SK-MEL-5 (cell line): ENCODE data around the gene LYSMD1. TPM values are rescaled to one million over a fixed set of nuclear protein-coding genes. Genes with fewer than 3 reads are reported as not detected.
"Not testable (repeated sequence)": the region's sequence is repeated elsewhere in the genome, so short reads cannot be mapped to it uniquely, and the experiment has no call there.

ENCODE experiments used
- DNase-seq: peaks from one replicate; pipeline ENCODE4 v3.0.0-alpha.2; 2016; ENCODE audit warnings: low read depth, low spot score
- in situ Hi-C: cut with HindIII; loops from 2 replicates; pipeline ENCODE4 v1.10.0; 2016; ENCODE audit warnings: low sequenced_read_pairs, high pct_unique_total_duplicates, low pct_unique_long_range_greater_than_20kb
- polyA plus RNA-seq, 2 experiments: library from polyadenylated mRNA; depleted of rRNA; stranded (reverse); fragments of >200 nt; gene quantifications; 2 replicates each; pipeline ENCODE4 v1.2.3, GENCODE V29; 2015
- total RNA-seq: library from RNA; depleted of rRNA; stranded (reverse); fragments of >200 nt; shearing (Covaris generic); gene quantifications from 2 replicates; pipeline ENCODE4 v1.2.3, GENCODE V29; 2014; rRNA removed

The LYSMD1 gene, protein sequence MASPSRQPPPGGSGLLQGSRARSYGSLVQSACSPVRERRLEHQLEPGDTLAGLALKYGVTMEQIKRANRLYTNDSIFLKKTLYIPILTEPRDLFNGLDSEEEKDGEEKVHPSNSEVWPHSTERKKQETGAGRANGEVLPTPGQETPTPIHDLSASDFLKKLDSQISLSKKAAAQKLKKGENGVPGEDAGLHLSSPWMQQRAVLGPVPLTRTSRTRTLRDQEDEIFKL
- 17.7 and 22.1 TPM in 2 replicates for total RNA-seq
- polyA plus RNA-seq (2015; cell fraction: cytosol; rRNA removed): 6.7 and 9.0 TPM in 2 replicates
- polyA plus RNA-seq (2015; cell fraction: nucleus; rRNA removed): 11.7 and 12.6 TPM in 2 replicates

DNA sequence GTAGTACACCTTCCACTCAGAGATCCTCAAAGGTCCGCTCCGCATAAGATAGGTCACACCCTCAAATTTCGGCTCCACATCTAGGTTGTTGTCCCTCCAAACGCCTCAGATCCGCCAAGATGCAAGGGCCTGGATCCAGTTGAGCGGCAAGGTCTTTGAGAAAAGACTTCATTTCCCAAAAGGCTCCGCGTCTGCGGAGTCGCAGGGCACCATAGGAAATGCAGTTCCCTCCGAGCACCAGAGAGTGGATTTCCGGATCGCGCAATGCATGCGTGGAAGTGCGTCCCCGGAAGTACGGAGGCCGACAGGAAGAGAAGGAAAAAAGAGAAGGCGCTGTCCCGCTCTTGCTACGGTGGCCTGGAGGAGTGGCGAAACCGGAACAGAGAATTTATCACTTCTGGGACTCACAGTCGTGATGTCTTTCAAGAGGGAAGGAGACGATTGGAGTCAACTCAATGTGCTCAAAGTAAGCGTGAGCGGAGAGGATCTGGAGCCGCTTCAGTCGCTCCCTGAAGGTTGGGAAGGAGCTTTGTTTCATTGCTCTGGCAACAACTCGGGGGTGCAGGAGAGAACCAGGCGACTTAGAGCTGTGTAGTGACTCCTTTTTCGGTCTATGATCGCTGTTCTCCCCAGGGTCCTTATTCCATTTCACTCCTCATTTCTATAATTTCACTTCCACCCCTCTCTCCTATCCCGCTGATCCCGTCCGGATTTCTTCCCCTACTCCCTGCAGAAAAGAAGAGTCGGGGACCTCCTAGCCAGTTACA is at the start of gene LYSMD1, which contains the start of gene SCNM1:
Gene LYSMD1, minus strand, starts transcription at position 165 of the 767 bp plus-strand sequence. CDS start 644 bp downstream, outside the sequence.
Gene SCNM1, plus strand, starts transcription at position 407 of the 767 bp plus-strand sequence. Its CDS starts 9 bp downstream, at position 416.
- in situ Hi-C loops: no loop called here
- DNase-seq: peak; percentile 100

DNA sequence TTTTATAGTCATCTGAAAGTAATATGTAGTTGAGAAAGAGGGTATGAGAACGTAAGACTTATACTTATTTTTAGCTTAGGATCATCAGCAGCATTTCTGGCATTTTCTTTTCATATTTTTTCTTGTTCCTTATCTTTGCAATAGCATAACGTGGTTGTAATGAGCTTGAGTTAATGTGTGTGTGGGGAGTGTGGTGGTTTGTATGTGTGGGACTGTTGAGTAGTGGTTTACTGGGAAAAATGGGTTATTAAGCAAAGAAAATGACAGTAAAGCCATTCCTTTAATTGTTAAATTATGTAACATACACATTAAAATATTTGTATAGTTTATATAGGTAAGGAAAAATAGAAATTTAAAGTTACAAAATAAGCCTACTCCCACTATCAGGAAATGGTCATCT is 47.9 kb upstream of the LYSMD1 start:
- in situ Hi-C loops: no loop called here
- no peak for DNase-seq

DNA sequence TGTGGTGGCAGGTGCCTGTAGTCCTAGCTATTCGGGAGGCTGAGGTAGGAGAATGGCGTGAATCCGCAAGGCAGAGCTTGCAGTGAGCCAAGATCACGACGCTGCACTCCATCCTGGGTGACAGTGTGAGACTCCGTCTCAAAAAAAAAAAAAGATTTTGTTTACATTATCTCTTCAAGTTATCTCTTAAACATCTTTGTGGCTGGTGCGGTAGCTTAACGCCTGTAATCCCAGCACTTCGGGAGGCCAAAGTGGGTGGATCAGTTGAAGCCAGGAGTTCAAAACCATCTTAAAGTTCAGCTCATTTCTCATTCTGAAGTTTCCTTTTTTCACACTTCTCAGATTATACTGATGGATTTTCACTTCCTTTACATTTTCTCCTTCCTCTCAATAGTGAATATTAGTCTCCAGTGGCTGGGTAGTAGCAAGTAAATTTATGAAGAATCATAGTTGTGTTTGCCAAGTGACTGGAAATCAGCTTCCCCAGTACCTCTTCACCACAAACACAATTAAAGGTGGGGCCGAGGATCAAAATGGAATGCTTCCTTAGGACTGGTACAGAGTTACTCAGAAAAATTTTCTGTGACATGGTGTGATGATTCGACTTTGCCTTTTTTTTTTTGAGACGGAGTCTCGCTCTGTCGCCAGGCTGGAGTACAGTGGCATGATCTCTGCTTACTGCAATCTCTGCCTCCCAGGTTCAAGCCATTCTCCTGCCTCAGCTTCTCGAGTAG is 46.4 kb upstream of the LYSMD1 start:
- in situ Hi-C loops: no loop called here
- no peak for DNase-seq

DNA sequence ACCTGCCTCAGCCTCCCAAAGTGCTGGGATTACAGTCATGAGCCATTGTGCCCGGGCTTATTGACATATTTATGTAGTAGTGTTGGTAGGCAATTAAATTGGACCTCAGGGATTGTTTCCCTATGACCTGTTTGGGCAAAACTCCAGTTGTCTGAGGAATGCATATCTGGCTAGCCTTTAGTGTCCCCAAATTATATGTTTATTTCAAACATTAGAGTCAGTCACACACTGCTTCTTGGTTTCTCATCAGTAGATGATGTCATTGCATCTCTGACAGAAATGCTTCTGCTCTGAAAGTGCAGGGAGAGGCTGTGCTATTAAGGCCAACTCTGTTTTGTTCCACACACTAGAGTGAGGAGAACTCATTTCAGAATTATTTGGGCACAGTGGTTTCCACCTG is 45.1 kb upstream of the LYSMD1 start:
- no peak for DNase-seq
- in situ Hi-C loops: no loop called here

DNA sequence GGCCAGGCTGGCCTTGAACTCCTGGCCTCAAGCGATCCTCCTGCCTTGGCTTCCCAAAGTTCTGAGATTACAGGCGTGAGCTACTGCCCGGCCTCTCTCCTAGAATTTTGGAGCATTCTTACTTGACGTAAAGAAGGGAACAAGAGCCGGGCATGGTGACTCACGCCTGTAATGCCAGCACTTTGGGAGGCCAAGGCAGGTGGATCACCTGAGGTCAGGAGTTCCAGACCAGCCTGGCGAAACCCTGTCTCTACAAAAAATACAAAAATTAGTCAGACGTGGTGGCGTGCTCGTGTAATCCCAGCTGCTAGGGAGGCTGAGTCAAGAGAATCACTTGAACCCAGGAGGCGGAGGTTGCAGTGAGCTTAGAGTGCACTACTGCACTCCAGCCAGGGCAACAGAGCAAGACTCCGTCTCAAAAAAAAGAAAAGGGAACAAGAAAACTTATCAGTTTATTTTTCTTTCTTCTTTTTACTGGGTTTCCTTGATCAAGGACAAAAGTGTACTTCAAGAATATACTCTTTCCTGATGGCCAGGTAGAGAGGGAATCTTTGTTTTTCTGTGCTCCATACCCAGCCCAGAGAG is 39.8 kb upstream of the LYSMD1 start:
- DNase-seq, in situ Hi-C loops: not testable (repeated sequence)

DNA sequence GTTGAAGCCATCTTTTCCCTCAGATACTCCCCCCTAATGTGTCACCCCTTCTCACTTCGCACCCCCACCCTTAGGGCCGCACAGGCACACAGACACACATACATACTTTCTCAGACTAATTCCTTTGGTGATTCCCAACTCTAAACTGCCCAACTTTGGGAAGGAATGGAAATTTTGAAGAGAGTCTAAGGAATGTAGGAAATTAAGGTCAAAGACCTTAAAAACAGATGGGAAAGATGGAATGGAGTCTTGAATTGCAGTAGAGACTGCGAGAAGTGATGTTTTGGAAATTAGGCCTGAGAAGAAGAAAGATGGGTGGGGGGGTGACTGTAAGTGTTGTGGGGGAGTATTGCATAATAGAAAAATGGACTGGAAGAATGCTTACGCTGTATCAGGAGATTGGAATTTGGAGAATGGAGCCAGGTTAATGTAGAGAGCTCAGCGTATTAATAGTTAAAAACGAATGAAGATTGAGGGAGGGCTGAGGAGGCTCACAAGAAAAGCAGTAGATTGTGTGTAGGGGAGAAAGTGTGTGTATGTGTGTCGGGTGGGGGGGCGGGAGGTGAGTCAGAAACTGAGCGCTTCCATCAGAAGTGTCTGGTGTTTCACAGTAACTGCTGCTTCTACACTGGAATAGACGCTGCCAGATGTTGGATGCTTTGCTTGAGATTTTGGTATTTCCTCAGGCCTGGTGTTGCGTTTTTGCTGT is 34.3 kb upstream of the LYSMD1 start:
- peak; percentile 22 for DNase-seq
- in situ Hi-C loops: no loop called here

DNA sequence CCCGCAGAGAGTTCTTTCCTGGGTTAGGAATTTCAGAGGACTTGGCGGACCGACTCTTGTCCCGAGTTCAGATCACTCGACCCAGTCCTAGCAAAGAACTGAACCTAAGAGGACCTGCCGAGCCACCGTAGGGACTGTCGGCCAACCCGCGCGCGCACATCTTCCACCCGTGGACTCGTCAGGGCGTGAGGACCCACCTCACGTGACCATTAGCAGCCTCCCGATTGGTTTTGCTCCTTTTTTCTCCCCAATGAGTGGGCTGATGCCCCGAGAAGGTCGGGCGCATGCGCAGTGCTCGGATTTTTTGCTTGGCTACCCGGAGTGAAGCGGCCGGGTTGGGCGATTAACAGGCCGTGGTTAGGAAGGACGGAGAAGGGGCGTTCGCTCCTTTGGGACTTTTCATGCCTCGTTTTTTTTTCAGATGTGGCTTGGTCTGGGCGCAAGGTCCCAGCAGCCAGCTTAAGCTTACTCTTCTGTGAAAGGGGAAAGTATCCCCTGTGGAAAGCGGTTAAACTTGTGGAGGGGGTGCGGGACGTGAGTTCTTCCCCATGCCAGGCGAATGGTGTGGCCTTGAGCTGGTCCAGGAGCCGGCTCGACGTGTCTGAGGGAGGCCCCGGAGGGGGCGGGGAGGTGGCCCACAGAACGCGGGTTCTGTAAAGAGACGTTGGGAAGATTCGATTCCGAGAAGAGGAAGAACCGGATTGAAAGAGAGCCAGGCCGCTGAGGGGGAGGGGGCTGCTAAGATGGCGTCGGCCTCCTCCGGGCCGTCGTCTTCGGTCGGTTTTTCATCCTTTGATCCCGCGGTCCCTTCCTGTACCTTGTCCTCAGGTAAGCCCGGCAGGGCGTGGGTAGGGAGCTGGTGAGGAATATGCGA is 32.8 kb upstream of the LYSMD1 start, which contains the start of gene PIP5K1A:
Gene PIP5K1A, plus strand, starts transcription at position 299 of the 874 bp plus-strand sequence. Its CDS starts 445 bp downstream, at position 744.
- in situ Hi-C loops: no loop called here
- peak; percentile 100 for DNase-seq

DNA sequence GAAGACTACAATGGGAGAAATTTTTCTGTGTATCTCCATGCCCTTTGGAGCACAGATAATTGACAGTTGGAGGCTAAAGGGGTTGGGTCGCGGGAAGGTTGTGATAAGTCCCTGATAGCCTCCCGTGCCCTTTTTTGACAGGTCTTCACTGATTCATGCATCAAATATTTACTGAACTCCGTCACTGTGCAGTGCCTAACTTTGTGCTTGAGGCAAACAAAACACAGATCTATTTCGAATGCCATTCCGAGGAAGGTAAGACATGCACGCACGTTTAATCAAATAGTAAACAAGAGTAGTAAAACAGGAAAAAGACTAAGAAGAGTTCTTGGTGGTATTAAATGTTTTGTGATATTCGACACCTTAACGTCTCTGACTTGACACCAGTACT is 32.2 kb upstream of the LYSMD1 start:
- in situ Hi-C loops: no loop called here
- DNase-seq: no peak

DNA sequence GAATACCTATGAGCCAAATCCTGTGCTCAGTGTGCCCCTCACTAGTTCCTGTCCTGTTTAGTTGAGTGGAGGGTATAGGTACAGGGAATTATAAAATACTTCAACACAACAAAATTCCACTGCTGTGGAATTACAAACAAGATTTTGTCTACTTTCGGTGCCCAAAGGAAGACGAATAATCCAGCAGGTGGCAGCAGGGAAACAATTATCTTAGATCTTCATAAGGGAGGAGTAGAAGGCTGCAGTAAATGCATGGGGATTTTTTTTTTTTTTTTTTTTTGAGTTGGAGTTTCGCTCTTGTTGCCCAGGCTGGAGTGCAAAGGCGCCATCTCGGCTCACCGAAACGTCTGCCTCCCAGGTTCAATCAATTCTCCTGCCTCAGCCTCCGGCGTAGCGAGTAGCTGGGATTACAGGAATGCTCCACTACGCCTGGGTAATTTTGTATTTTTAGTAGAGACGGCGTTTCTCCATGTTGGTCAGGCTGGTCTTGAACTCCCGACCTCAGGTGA is 30.6 kb upstream of the LYSMD1 start:
- in situ Hi-C loops: no loop called here

DNA sequence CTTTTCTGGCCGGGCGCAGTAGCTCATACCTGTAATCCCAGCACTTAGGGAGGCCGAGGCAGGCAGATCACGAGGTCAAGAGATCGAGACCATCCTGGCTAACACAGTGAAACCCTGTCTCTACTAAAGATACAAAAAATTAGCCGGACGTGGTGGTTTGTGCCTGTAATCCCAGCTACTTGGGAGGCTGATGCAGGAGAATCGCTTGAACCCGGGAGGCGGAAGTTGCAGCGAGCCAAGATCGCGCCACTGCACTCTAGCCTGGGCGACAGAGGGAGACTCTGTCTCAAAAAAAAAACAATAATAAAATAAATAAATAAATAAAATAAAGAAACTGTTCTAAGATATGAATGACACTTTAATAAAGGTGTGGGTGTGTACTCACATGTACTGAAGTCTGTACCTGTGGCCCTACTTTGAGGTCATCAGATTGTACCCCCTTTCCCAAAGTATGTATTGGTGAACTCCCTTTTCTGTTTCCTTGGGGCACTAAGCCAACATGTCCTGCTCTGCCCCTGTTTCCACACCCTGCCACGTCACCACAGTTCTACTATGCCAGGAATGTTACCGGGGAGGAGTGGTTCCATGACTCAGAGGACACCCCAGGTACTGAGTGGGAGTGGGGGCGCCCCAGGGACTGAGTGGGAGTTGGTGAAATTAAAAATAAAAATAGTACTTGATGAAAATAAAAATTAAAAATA is 29.3 kb upstream of the LYSMD1 start:
- DNase-seq: peak; percentile 42
- in situ Hi-C loops: not testable (repeated sequence)

More for the DNA sequence above, 30.6 kb upstream of the LYSMD1 start:
- DNase-seq: peak; percentile 97

DNA sequence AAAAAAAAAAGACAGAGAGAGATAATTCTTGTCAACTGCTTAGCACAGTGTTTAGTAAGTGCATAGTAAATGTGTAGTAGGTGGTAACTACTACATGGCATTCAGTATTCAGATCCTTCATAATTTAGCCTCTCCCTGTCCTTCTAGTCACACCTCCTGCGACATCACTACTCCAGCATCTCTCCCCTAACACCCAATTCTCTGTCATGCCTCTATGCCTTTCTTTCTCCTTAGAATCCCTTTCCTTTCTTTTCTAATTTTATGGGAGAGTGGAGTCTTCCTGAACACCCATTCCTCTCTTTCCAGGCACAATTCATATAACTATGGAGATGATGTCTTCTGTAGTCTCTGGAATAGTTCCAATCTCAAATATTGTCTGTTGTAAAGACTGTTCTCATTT is 28.2 kb upstream of the LYSMD1 start:
- in situ Hi-C loops: no loop called here
- no peak for DNase-seq

DNA sequence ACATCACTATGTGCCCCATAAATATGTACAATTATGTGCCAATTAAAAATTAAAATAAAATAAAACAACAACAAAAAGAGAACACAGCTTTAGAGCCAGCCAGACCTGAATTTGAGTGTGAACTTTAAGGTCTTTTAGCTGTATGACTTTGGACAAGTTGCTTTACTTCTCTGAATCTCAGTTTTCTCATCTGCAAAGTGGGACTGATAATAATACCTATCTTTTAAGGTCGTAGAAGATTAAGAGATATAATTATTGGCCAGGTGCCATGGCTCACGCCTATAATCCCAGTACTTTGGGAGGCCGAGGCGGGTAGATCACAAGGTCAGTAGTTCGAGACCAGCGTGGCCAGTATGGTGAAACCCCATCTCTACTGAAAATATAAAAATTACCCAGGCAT is 27.6 kb upstream of the LYSMD1 start:
- in situ Hi-C loops: no loop called here
- no peak for DNase-seq

DNA sequence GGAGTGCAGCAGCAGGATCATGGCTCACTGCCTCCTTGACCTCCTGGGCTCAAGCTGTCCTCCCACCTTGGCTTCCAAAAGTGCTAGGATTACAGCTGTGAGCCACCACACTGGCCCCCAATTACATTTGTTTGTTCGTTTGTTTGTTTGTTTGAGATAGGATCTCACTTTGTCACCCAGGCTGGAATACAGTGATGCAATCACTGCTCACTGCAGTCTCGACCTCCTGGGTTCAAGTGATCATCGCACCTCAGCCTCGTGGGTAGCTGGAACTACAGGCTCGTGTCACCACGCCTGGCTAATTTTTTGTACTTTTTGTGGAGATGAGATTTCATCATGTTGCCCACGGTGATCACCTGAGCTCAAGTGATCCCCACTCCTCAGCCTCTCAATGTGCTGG is 26.3 kb upstream of the LYSMD1 start:
- in situ Hi-C loops: no loop called here
- DNase-seq: no peak

DNA sequence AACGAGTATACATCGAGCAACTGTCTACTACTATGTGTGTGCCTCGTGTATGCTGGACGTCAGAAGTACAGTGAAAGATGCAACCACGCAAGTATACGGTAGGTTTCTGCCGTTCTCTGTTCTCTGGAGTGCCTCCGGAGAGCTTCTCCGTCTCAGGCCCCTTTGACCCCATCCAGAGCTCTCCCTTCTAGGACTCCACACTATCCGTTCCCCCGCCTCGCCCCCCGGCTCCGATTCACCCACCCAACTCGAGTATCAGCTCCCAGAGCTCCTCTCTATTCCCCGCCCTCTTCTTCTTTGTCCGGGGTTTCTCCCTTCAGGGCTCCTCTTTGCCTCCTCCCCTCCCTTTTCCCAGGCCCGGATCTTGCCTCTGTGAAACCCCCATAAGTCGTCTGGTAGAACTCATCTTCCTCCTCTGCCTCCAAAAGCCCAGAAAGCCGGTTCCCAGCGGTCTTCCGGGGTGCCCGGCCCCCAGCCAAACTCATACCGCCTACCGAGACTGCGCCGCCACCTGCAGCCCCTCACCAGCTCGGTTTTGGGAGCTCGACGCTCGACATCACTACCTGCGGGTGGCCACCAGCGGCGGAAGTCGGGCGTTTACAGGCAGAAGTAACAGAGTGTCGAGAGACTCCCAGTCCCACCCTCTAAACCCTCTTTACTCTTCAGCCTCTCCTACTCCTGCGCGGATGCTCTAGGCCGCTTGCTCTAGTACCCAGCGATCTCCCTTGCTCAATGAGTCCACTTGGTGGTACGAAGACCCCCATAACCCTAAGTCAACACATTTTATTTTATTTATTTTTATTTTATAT is 24.1 kb upstream of the LYSMD1 start, which contains the start of gene VPS72:
Gene VPS72, minus strand, starts transcription at position 561 of the 809 bp plus-strand sequence. Its CDS starts 76 bp downstream, at position 485.
- DNase-seq: peak; percentile 96
- in situ Hi-C loops: no loop called here

DNA sequence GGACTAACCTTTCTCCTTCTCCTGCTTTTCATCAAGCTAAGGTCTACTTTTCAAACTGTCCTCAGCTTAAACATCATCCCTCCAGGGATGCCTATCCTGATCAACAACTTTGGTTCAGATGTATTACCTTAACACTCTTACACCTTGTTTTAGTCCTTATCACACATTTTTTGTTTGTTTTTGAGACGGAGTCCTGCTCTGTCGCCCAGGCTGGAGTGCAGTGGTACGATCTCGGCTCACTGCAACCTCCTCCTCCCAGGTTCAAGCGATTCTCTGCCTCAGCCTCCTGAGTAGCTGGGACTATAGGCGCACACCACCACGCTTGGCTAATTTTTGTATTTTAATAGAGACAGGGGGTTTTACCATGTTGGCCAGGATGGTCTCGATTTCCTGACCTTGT is 23.0 kb upstream of the LYSMD1 start:
- DNase-seq, in situ Hi-C loops: not testable (repeated sequence)
